ENCODE results near the gene SCUBE3.

The SCUBE3 gene

DNA sequence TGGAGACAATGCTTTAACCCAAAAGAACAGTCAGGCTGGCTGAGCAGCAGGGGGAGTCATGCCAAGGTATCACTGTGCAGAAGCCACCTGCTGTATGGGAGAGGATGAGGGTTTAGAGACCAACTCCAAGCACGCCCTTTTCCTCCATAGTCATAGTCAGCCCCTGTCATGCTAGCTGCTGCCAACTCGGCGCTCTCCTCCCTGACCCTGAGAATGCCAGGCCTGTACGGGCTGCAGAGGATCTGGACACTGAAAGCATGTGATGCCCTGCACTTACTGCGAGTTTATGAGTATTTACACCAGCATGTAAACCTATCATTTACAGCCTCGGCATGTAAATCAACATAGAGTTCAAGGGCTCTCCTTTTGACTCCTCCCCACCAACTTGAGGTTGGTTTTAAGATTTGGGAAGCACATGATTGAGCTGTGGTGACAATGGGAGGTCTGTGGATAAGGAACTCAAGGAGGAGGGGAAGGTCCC is 11.7 kb upstream of the SCUBE3 start:
- TF ChIP-seq NFIC (IDR thresholded peaks at IDR 0.05) (no peak), TEAD4 (IDR thresholded peaks at IDR 0.05) (no peak), TCF12 (IDR thresholded peaks at IDR 0.05; ENCODE audit: low read depth) (no peak), TAF1 (IDR thresholded peaks at IDR 0.05; ENCODE audit: low read depth) (no peak), ZBTB7A (IDR thresholded peaks at IDR 0.05; ENCODE audit: low read depth) (no peak), FOXM1 (IDR thresholded peaks at IDR 0.05; ENCODE audit: borderline replicate concordance, low read depth) (no peak), EP300 (IDR thresholded peaks at IDR 0.05; ENCODE audit: borderline replicate concordance) (no peak), YY1 (IDR thresholded peaks at IDR 0.05; ENCODE audit: low read depth) (no peak), RAD21 (IDR thresholded peaks at IDR 0.05; ENCODE audit: low read depth) (no peak), EGR1 (IDR thresholded peaks at IDR 0.05) (no peak), CREB1 (IDR thresholded peaks at IDR 0.05; ENCODE audit: low read depth) (no peak)
- TF ChIP-seq, protein P1, sequence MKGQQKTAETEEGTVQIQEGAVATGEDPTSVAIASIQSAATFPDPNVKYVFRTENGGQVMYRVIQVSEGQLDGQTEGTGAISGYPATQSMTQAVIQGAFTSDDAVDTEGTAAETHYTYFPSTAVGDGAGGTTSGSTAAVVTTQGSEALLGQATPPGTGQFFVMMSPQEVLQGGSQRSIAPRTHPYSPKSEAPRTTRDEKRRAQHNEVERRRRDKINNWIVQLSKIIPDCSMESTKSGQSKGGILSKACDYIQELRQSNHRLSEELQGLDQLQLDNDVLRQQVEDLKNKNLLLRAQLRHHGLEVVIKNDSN (IDR thresholded peaks at IDR 0.05), result no peak
- TF ChIP-seq, protein P2, sequence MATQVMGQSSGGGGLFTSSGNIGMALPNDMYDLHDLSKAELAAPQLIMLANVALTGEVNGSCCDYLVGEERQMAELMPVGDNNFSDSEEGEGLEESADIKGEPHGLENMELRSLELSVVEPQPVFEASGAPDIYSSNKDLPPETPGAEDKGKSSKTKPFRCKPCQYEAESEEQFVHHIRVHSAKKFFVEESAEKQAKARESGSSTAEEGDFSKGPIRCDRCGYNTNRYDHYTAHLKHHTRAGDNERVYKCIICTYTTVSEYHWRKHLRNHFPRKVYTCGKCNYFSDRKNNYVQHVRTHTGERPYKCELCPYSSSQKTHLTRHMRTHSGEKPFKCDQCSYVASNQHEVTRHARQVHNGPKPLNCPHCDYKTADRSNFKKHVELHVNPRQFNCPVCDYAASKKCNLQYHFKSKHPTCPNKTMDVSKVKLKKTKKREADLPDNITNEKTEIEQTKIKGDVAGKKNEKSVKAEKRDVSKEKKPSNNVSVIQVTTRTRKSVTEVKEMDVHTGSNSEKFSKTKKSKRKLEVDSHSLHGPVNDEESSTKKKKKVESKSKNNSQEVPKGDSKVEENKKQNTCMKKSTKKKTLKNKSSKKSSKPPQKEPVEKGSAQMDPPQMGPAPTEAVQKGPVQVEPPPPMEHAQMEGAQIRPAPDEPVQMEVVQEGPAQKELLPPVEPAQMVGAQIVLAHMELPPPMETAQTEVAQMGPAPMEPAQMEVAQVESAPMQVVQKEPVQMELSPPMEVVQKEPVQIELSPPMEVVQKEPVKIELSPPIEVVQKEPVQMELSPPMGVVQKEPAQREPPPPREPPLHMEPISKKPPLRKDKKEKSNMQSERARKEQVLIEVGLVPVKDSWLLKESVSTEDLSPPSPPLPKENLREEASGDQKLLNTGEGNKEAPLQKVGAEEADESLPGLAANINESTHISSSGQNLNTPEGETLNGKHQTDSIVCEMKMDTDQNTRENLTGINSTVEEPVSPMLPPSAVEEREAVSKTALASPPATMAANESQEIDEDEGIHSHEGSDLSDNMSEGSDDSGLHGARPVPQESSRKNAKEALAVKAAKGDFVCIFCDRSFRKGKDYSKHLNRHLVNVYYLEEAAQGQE (IDR thresholded peaks at IDR 0.05; ENCODE audit: low read depth), result no peak
- TF ChIP-seq, protein P3, sequence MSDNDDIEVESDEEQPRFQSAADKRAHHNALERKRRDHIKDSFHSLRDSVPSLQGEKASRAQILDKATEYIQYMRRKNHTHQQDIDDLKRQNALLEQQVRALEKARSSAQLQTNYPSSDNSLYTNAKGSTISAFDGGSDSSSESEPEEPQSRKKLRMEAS (IDR thresholded peaks at IDR 0.05), result no peak

- TF ChIP-seq RAD21 (IDR thresholded peaks at IDR 0.05; ENCODE audit: low read depth) (no peak), TAF1 (IDR thresholded peaks at IDR 0.05; ENCODE audit: low read depth) (no peak), ZBTB7A (IDR thresholded peaks at IDR 0.05; ENCODE audit: low read depth) (no peak), TCF12 (IDR thresholded peaks at IDR 0.05; ENCODE audit: low read depth) (no peak)
- TF ChIP-seq, protein P3 (IDR thresholded peaks at IDR 0.05), result no peak
Observed at GRCh38 chr6:35203152-35203670, 10.5 kb upstream of the SCUBE3 start.

- TF ChIP-seq RAD21 (IDR thresholded peaks at IDR 0.05; ENCODE audit: low read depth) (no peak), EGR1 (IDR thresholded peaks at IDR 0.05) (no peak), ZBTB7A (IDR thresholded peaks at IDR 0.05; ENCODE audit: low read depth) (no peak), TAF1 (IDR thresholded peaks at IDR 0.05; ENCODE audit: low read depth) (no peak), CEBPB (IDR thresholded peaks at IDR 0.05) (no peak), TCF12 (IDR thresholded peaks at IDR 0.05; ENCODE audit: low read depth) (no peak), NFIC (IDR thresholded peaks at IDR 0.05) (no peak), YY1 (IDR thresholded peaks at IDR 0.05; ENCODE audit: low read depth) (no peak), FOXM1 (IDR thresholded peaks at IDR 0.05; ENCODE audit: borderline replicate concordance, low read depth) (no peak), CREB1 (IDR thresholded peaks at IDR 0.05; ENCODE audit: low read depth) (no peak), EP300 (IDR thresholded peaks at IDR 0.05; ENCODE audit: borderline replicate concordance) (no peak), TEAD4 (IDR thresholded peaks at IDR 0.05) (no peak)
- TF ChIP-seq, protein P2 (IDR thresholded peaks at IDR 0.05; ENCODE audit: low read depth), result no peak
- TF ChIP-seq, protein P1 (IDR thresholded peaks at IDR 0.05), result no peak
- TF ChIP-seq, protein P3 (IDR thresholded peaks at IDR 0.05), result no peak
Observed at GRCh38 chr6:35203680-35204079, 10.1 kb upstream of the SCUBE3 start.

DNA sequence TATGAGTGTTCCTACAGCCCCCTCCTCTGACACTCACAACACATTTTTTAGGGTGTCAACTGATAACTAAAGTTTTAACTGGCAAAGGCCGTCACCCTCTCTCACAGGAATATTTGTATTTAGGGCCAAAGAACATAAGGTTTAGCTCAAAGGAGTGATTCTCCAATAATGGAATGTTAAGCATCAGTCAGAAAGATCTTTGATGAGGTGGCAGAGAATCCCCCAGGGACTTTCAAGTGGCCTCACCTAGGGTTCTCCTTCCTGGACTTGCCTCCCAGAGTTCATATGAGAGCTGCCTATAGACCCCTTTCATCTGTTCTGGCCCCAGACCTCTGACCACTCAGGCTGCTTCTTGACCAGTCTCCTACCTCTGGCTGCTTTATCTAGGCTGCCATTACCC is 7.4 kb upstream of the SCUBE3 start:
- TF ChIP-seq RAD21 (IDR thresholded peaks at IDR 0.05; ENCODE audit: low read depth), result no peak
- no peak for TF ChIP-seq YY1 (IDR thresholded peaks at IDR 0.05; ENCODE audit: low read depth)
- TF ChIP-seq TCF12 (IDR thresholded peaks at IDR 0.05; ENCODE audit: low read depth), result no peak
- TF ChIP-seq TEAD4 (IDR thresholded peaks at IDR 0.05), result no peak
- TF ChIP-seq EP300 (IDR thresholded peaks at IDR 0.05; ENCODE audit: borderline replicate concordance), result no peak
- TF ChIP-seq, protein P2 (IDR thresholded peaks at IDR 0.05; ENCODE audit: low read depth), result no peak
- no peak for TF ChIP-seq FOXM1 (IDR thresholded peaks at IDR 0.05; ENCODE audit: borderline replicate concordance, low read depth)
- TF ChIP-seq ZBTB7A (IDR thresholded peaks at IDR 0.05; ENCODE audit: low read depth), result no peak
- TF ChIP-seq, protein P1 (IDR thresholded peaks at IDR 0.05), result no peak
- no peak for TF ChIP-seq EGR1 (IDR thresholded peaks at IDR 0.05)
